Measurements from ENCODE around the gene ARHGAP26.
A peak's percentile ranks its signal among the peaks of the same experiment; 100 is the strongest.
"Not testable (repeated sequence)": the region's sequence is repeated elsewhere in the genome, so short reads cannot be mapped to it uniquely, and the experiment has no call there.

Gene ARHGAP26

GRCh38 chr5:142915038-142915437, 144.9 kb downstream of the ARHGAP26 start:
- FAIRE-seq (no peak), DNase-seq (ENCODE audit: extremely low spot score, insufficient read length, low read depth) (no peak)

- DNase-seq (ENCODE audit: extremely low spot score, insufficient read length, low read depth) (peak; percentile 26), FAIRE-seq (peak; percentile 80)
These were observed 145.7 kb downstream of the ARHGAP26 start for GRCh38 chr5:142915813-142916424.

- DNase-seq (ENCODE audit: extremely low spot score, insufficient read length, low read depth) (no peak), FAIRE-seq (no peak)
These were observed 148.9 kb downstream of the ARHGAP26 start for GRCh38 chr5:142918959-142919635.

- no peak for FAIRE-seq
- DNase-seq (ENCODE audit: extremely low spot score, insufficient read length, low read depth) = no peak
These were observed 150.9 kb downstream of the ARHGAP26 start for GRCh38 chr5:142920849-142921612.

- FAIRE-seq (peak; percentile 86), DNase-seq (ENCODE audit: extremely low spot score, insufficient read length, low read depth) (peak; percentile 17)
These were observed 152.2 kb downstream of the ARHGAP26 start for GRCh38 chr5:142922223-142922952.

- FAIRE-seq (peak; percentile 59), DNase-seq (ENCODE audit: extremely low spot score, insufficient read length, low read depth) (no peak)
These were observed 154.1 kb downstream of the ARHGAP26 start for GRCh38 chr5:142924135-142924883.

GRCh38 chr5:142925795-142926194, 155.6 kb downstream of the ARHGAP26 start:
- FAIRE-seq = no peak
- DNase-seq (ENCODE audit: extremely low spot score, insufficient read length, low read depth) = no peak

- FAIRE-seq (no peak), DNase-seq (ENCODE audit: extremely low spot score, insufficient read length, low read depth) (no peak)
These were observed 156.4 kb downstream of the ARHGAP26 start for GRCh38 chr5:142926549-142926948.

- not testable (repeated sequence) for FAIRE-seq; DNase-seq (ENCODE audit: extremely low spot score, insufficient read length, low read depth)
These were observed 158.8 kb downstream of the ARHGAP26 start for GRCh38 chr5:142928999-142929398.

- FAIRE-seq (no peak), DNase-seq (ENCODE audit: extremely low spot score, insufficient read length, low read depth) (no peak)
These were observed 159.4 kb downstream of the ARHGAP26 start for GRCh38 chr5:142929587-142929986.

- FAIRE-seq (no peak), DNase-seq (ENCODE audit: extremely low spot score, insufficient read length, low read depth) (no peak)
These were observed 160.4 kb downstream of the ARHGAP26 start for GRCh38 chr5:142930395-142931110.

- DNase-seq (ENCODE audit: extremely low spot score, insufficient read length, low read depth) = no peak
- FAIRE-seq = no peak
These were observed 161.9 kb downstream of the ARHGAP26 start for GRCh38 chr5:142931896-142932686.

GRCh38 chr5:142934051-142934762, 164.0 kb downstream of the ARHGAP26 start:
- no peak for DNase-seq (ENCODE audit: extremely low spot score, insufficient read length, low read depth)
- no peak for FAIRE-seq

- DNase-seq (ENCODE audit: extremely low spot score, insufficient read length, low read depth) = no peak
- no peak for FAIRE-seq
These were observed 164.8 kb downstream of the ARHGAP26 start for GRCh38 chr5:142935014-142935413.

GRCh38 chr5:142937374-142937773, 167.2 kb downstream of the ARHGAP26 start:
- DNase-seq (ENCODE audit: extremely low spot score, insufficient read length, low read depth) (no peak), FAIRE-seq (no peak)

- FAIRE-seq = no peak
- DNase-seq (ENCODE audit: extremely low spot score, insufficient read length, low read depth) = no peak
These were observed 168.2 kb downstream of the ARHGAP26 start for GRCh38 chr5:142938266-142938880.

GRCh38 chr5:142939006-142939405, 168.8 kb downstream of the ARHGAP26 start:
- DNase-seq (ENCODE audit: extremely low spot score, insufficient read length, low read depth) (no peak), FAIRE-seq (no peak)
